ENCODE measurements around the gene CA12. TPM values are rescaled to one million over a fixed set of nuclear protein-coding genes. Genes with fewer than 3 reads are reported as not detected.

Gene CA12
- total RNA-seq, 1 donor from 2014 or later = 0.36 TPM

- no peak for DNase-seq (ENCODE audit: low spot score)
- H3K4me1 Mint-ChIP-seq (ENCODE audit: low read depth) = peaks cover 21% of the 10 kb centered on the region
- peaks cover 3% of the 10 kb centered on the region for H3K36me3 Mint-ChIP-seq (ENCODE audit: low read depth)
- peaks cover 5% of the 10 kb centered on the region for H3K27me3 Mint-ChIP-seq (ENCODE audit: insufficient read depth)
- intact Hi-C loops (cut with micrococcal nuclease) = no loop called here
- no peak overlapping the region for H3K4me3 Mint-ChIP-seq
- H3K9me3 Mint-ChIP-seq = no peaks in the 10 kb centered on the region
- H3K27ac Mint-ChIP-seq = no peak overlapping the region
Measured at GRCh38 chr15:63369781-63370180, 11.9 kb downstream of the CA12 start.

- Mint-ChIP-seq H3K9me3 (no peaks in the 10 kb centered on the region), H3K27ac (no peak overlapping the region), H3K27me3 (ENCODE audit: insufficient read depth) (peaks cover 5% of the 10 kb centered on the region), H3K4me1 (ENCODE audit: low read depth) (peaks cover 16% of the 10 kb centered on the region), H3K4me3 (no peak overlapping the region), H3K36me3 (ENCODE audit: low read depth) (peaks cover 3% of the 10 kb centered on the region)
- DNase-seq (ENCODE audit: low spot score) = no peak
- intact Hi-C loops (cut with micrococcal nuclease) = no loop called here
Measured at GRCh38 chr15:63369296-63369695, 12.3 kb downstream of the CA12 start.

GRCh38 chr15:63368503-63368902, 13.1 kb downstream of the CA12 start:
- H3K27ac Mint-ChIP-seq = no peak overlapping the region
- no peaks in the 10 kb centered on the region for H3K36me3 Mint-ChIP-seq (ENCODE audit: low read depth)

GRCh38 chr15:63367900-63368299, 13.7 kb downstream of the CA12 start:
- peaks cover 8% of the 10 kb centered on the region for H3K27me3 Mint-ChIP-seq (ENCODE audit: insufficient read depth)
- no peak overlapping the region for H3K4me3 Mint-ChIP-seq
- peaks cover 8% of the 10 kb centered on the region for H3K4me1 Mint-ChIP-seq (ENCODE audit: low read depth)
- no peaks in the 10 kb centered on the region for H3K9me3 Mint-ChIP-seq
- no peaks in the 10 kb centered on the region for H3K36me3 Mint-ChIP-seq (ENCODE audit: low read depth)
- DNase-seq (ENCODE audit: low spot score) = no peak
- H3K27ac Mint-ChIP-seq = no peak overlapping the region
- intact Hi-C loops (cut with micrococcal nuclease) = no loop called here

More at GRCh38 chr15:63368503-63368902, 13.1 kb downstream of the CA12 start:
- intact Hi-C loops (cut with micrococcal nuclease) = no loop called here
- Mint-ChIP-seq H3K27me3 (ENCODE audit: insufficient read depth) (peaks cover 5% of the 10 kb centered on the region), H3K9me3 (no peaks in the 10 kb centered on the region), H3K4me3 (no peak overlapping the region), H3K4me1 (ENCODE audit: low read depth) (peaks cover 8% of the 10 kb centered on the region)
- no peak for DNase-seq (ENCODE audit: low spot score)

GRCh38 chr15:63367390-63367789, 14.3 kb downstream of the CA12 start:
- Mint-ChIP-seq H3K27ac (no peak overlapping the region), H3K9me3 (no peaks in the 10 kb centered on the region), H3K4me3 (no peak overlapping the region), H3K4me1 (ENCODE audit: low read depth) (peaks cover 8% of the 10 kb centered on the region), H3K36me3 (ENCODE audit: low read depth) (no peaks in the 10 kb centered on the region), H3K27me3 (ENCODE audit: insufficient read depth) (peaks cover 8% of the 10 kb centered on the region)
- no peak for DNase-seq (ENCODE audit: low spot score)
- intact Hi-C loops (cut with micrococcal nuclease) = no loop called here

GRCh38 chr15:63366451-63366850, 15.2 kb downstream of the CA12 start:
- no peak overlapping the region for H3K4me3 Mint-ChIP-seq
- no peaks in the 10 kb centered on the region for H3K36me3 Mint-ChIP-seq (ENCODE audit: low read depth)
- no peak overlapping the region for H3K27ac Mint-ChIP-seq
- peaks cover under 1% of the 10 kb centered on the region for H3K4me1 Mint-ChIP-seq (ENCODE audit: low read depth)
- H3K27me3 Mint-ChIP-seq (ENCODE audit: insufficient read depth) = peaks cover 8% of the 10 kb centered on the region
- H3K9me3 Mint-ChIP-seq = no peaks in the 10 kb centered on the region
- intact Hi-C loops (cut with micrococcal nuclease) = no loop called here
- no peak for DNase-seq (ENCODE audit: low spot score)

- no peaks in the 10 kb centered on the region for H3K36me3 Mint-ChIP-seq (ENCODE audit: low read depth)
- no peak for DNase-seq (ENCODE audit: low spot score)
- no peaks in the 10 kb centered on the region for H3K9me3 Mint-ChIP-seq
- H3K27me3 Mint-ChIP-seq (ENCODE audit: insufficient read depth) = peaks cover 10% of the 10 kb centered on the region
- H3K27ac Mint-ChIP-seq = no peak overlapping the region
- no peaks in the 10 kb centered on the region for H3K4me1 Mint-ChIP-seq (ENCODE audit: low read depth)
- intact Hi-C loops (cut with micrococcal nuclease) = no loop called here
- H3K4me3 Mint-ChIP-seq = no peak overlapping the region
Measured at GRCh38 chr15:63365273-63365680, 16.4 kb downstream of the CA12 start.

GRCh38 chr15:63364399-63365272, 17.0 kb downstream of the CA12 start:
- H3K4me3 Mint-ChIP-seq = no peak overlapping the region

GRCh38 chr15:63363292-63363691, 18.4 kb downstream of the CA12 start:
- Mint-ChIP-seq H3K4me3 (no peak overlapping the region), H3K36me3 (ENCODE audit: low read depth) (no peaks in the 10 kb centered on the region), H3K27ac (no peak overlapping the region), H3K27me3 (ENCODE audit: insufficient read depth) (peaks cover 17% of the 10 kb centered on the region), H3K9me3 (no peaks in the 10 kb centered on the region), H3K4me1 (ENCODE audit: low read depth) (no peaks in the 10 kb centered on the region)
- intact Hi-C loops (cut with micrococcal nuclease) = loop anchor here (5.0 kb wide), 1 partner anchor 39 kb away; no protein-coding TSS in a partner anchor
- DNase-seq (ENCODE audit: low spot score) = no peak

More at GRCh38 chr15:63364399-63365272, 17.0 kb downstream of the CA12 start:
- Mint-ChIP-seq H3K4me1 (ENCODE audit: low read depth) (no peaks in the 10 kb centered on the region), H3K36me3 (ENCODE audit: low read depth) (no peaks in the 10 kb centered on the region), H3K27ac (no peak overlapping the region), H3K9me3 (no peaks in the 10 kb centered on the region), H3K27me3 (ENCODE audit: insufficient read depth) (peaks cover 11% of the 10 kb centered on the region)
- intact Hi-C loops (cut with micrococcal nuclease) = loop anchor here (5.0 kb wide), 1 partner anchor 38 kb away; no protein-coding TSS in a partner anchor
- DNase-seq (ENCODE audit: low spot score) = no peak

- H3K27me3 Mint-ChIP-seq (ENCODE audit: insufficient read depth) = peaks cover 17% of the 10 kb centered on the region
- no peak for DNase-seq (ENCODE audit: low spot score)
- H3K9me3 Mint-ChIP-seq = no peaks in the 10 kb centered on the region
- no peaks in the 10 kb centered on the region for H3K36me3 Mint-ChIP-seq (ENCODE audit: low read depth)
- H3K27ac Mint-ChIP-seq = no peak overlapping the region
- H3K4me1 Mint-ChIP-seq (ENCODE audit: low read depth) = no peaks in the 10 kb centered on the region
- no peak overlapping the region for H3K4me3 Mint-ChIP-seq
- intact Hi-C loops (cut with micrococcal nuclease) = loop anchor here (5.0 kb wide), 1 partner anchor 39 kb away; no protein-coding TSS in a partner anchor
Measured at GRCh38 chr15:63362885-63363284, 18.8 kb downstream of the CA12 start.

GRCh38 chr15:63362196-63362595, 19.4 kb downstream of the CA12 start:
- Mint-ChIP-seq H3K4me3 (no peak overlapping the region), H3K9me3 (no peaks in the 10 kb centered on the region), H3K4me1 (ENCODE audit: low read depth) (no peaks in the 10 kb centered on the region), H3K27ac (no peak overlapping the region), H3K27me3 (ENCODE audit: insufficient read depth) (peaks cover 17% of the 10 kb centered on the region), H3K36me3 (ENCODE audit: low read depth) (no peaks in the 10 kb centered on the region)
- no peak for DNase-seq (ENCODE audit: low spot score)
- intact Hi-C loops (cut with micrococcal nuclease) = loop anchor here (5.0 kb wide), 1 partner anchor 40 kb away; no protein-coding TSS in a partner anchor

GRCh38 chr15:63360170-63360569, 21.5 kb downstream of the CA12 start:
- H3K9me3 Mint-ChIP-seq = no peaks in the 10 kb centered on the region

GRCh38 chr15:63358241-63359029, 23.2 kb downstream of the CA12 start:
- H3K4me1 Mint-ChIP-seq (ENCODE audit: low read depth) = no peaks in the 10 kb centered on the region
- no peak overlapping the region for H3K27ac Mint-ChIP-seq
- intact Hi-C loops (cut with micrococcal nuclease) = no loop called here
- no peak overlapping the region for H3K4me3 Mint-ChIP-seq
- H3K27me3 Mint-ChIP-seq (ENCODE audit: insufficient read depth) = peaks cover 13% of the 10 kb centered on the region
- H3K36me3 Mint-ChIP-seq (ENCODE audit: low read depth) = no peaks in the 10 kb centered on the region
- no peaks in the 10 kb centered on the region for H3K9me3 Mint-ChIP-seq
- DNase-seq (ENCODE audit: low spot score) = no peak

More at GRCh38 chr15:63360170-63360569, 21.5 kb downstream of the CA12 start:
- no peaks in the 10 kb centered on the region for H3K36me3 Mint-ChIP-seq (ENCODE audit: low read depth)
- no peak for DNase-seq (ENCODE audit: low spot score)
- intact Hi-C loops (cut with micrococcal nuclease) = loop anchor here (5.0 kb wide), 1 partner anchor 42 kb away; no protein-coding TSS in a partner anchor
- H3K4me3 Mint-ChIP-seq = no peak overlapping the region
- H3K4me1 Mint-ChIP-seq (ENCODE audit: low read depth) = no peaks in the 10 kb centered on the region
- H3K27me3 Mint-ChIP-seq (ENCODE audit: insufficient read depth) = peaks cover 15% of the 10 kb centered on the region
- no peak overlapping the region for H3K27ac Mint-ChIP-seq

All from activated T-helper 1 cell treated with anti-CD3 and anti-CD28 coated beads, Interleukin-12 subunit alpha, Interleukin-12 subunit beta, Interleukin-2, Interleukin-4 antibody, amounts not matched to agents 30 ng/mL and 10 ng/mL and 1 ng/mL, durations not matched to agents 14 hours and 24 hours and 36 hours (primary cell).